OCI-LY3 (cell line): Measurements from ENCODE around the gene RAB39B.
"Not testable (repeated sequence)": the region's sequence is repeated elsewhere in the genome, so short reads cannot be mapped to it uniquely, and the experiment has no call there.

Source experiments
- H2AFZ ChIP-seq: fragments of 200-600, 300-600 bp; shearing (Covaris generic); 2 replicates; pipeline ENCODE4 v1.6.0; 2014; ENCODE audit warnings: antibody characterized with exemption, low read depth, low read length
- H3K27ac ChIP-seq: fragments of 200-600, 300-600 bp; sonication (generic); 2 replicates; pipeline ENCODE4 v1.5.1; 2014; ENCODE audit warnings: mild to moderate bottlenecking, low read length, moderate library complexity, mixed read lengths
- H3K27me3 ChIP-seq: fragments of 200-600, 300-600 bp; sonication (generic); 2 replicates; pipeline ENCODE4 v1.6.1; 2014; ENCODE audit warnings: low read depth, low read length, mixed read lengths
- H3K36me3 ChIP-seq: fragments of 200-600, 300-600 bp; sonication (generic); replicated peaks from 2 replicates; pipeline ENCODE3; 2014; ENCODE audit warnings: low read depth, low read length, mixed read lengths
- H3K4me1 ChIP-seq: fragments of 300-600, 200-600 bp; sonication (generic); 2 replicates; pipeline ENCODE4 v1.6.1; 2014; ENCODE audit warnings: low read length, mixed read lengths
- H3K4me2 ChIP-seq: fragments of 200-600, 300-600 bp; sonication (generic); 2 replicates; pipeline ENCODE4 v1.6.1; 2014; ENCODE audit warnings: low read length, mixed read lengths
- H3K4me3 ChIP-seq: fragments of 300-600, 200-600 bp; sonication (generic); 2 replicates; pipeline ENCODE4 v1.5.1; 2014; ENCODE audit warnings: antibody characterized with exemption, mild to moderate bottlenecking, low read length, moderate library complexity
- H3K79me2 ChIP-seq: fragments of 300-600, 200-600 bp; shearing (Covaris generic); 2 replicates; pipeline ENCODE4 v1.6.1; 2014; ENCODE audit warnings: mild to moderate bottlenecking, low read length, mixed read lengths
- H3K9ac ChIP-seq: fragments of 300-600, 200-600 bp; shearing (Covaris generic); 2 replicates; pipeline ENCODE4 v1.6.0; 2014; ENCODE audit warnings: mild to moderate bottlenecking, low read length, moderate library complexity
- H3K9me3 ChIP-seq: fragments of 200-600, 300-600 bp; shearing (Covaris generic); 2 replicates; pipeline ENCODE4 v1.6.1; 2014; ENCODE audit warnings: low read length, mixed read lengths; ENCODE audit not compliant: insufficient read depth
- H4K20me1 ChIP-seq: fragments of 200-600, 300-600 bp; sonication (generic); 2 replicates; pipeline ENCODE4 v1.6.1; 2016; ENCODE audit warnings: low read length, mixed read lengths; ENCODE audit not compliant: insufficient read depth
- CTCF ChIP-seq: fragments of 200-600, 300-600 bp; sonication (generic); IDR thresholded peaks from 2 replicates; pipeline ENCODE4 v1.5.1; 2014; ENCODE audit warnings: antibody characterized with exemption, low read length, low read depth
- EZH2phosphoT487 ChIP-seq: fragments of 200-600 bp; shearing (Covaris generic); IDR thresholded peaks from 2 replicates; pipeline ENCODE4 v1.6.1; 2018; ENCODE audit warnings: antibody characterized with exemption, mixed run types, low read depth

RAB39B gene

GRCh38 chrX:155270969-155271368 lies 6.7 kb upstream of the RAB39B start:
- H3K4me3 ChIP-seq = no peak overlapping the region
- TF ChIP-seq CTCF (no peak), EZH2phosphoT487 (no peak)
- H3K4me1 ChIP-seq = no peaks in the 10 kb centered on the region
- no peaks in the 10 kb centered on the region for H3K79me2 ChIP-seq
- no peaks in the 10 kb centered on the region for H3K36me3 ChIP-seq
- no peaks in the 10 kb centered on the region for H3K27me3 ChIP-seq
- H3K27ac ChIP-seq = no peak overlapping the region
- no peak overlapping the region for H3K4me2 ChIP-seq
- no peaks in the 10 kb centered on the region for H4K20me1 ChIP-seq
- H2AFZ ChIP-seq = no peak overlapping the region
- no peak overlapping the region for H3K9ac ChIP-seq
- no peaks in the 10 kb centered on the region for H3K9me3 ChIP-seq

GRCh38 chrX:155267995-155268394 lies 3.7 kb upstream of the RAB39B start:
- not testable (repeated sequence) for H3K36me3 ChIP-seq, H3K4me2 ChIP-seq, H3K4me3 ChIP-seq, H2AFZ ChIP-seq, H3K4me1 ChIP-seq, H4K20me1 ChIP-seq, H3K27me3 ChIP-seq, H3K27ac ChIP-seq, H3K9ac ChIP-seq, H3K9me3 ChIP-seq
- H3K79me2 ChIP-seq = peaks cover 10% of the 10 kb centered on the region

- no peaks in the 10 kb centered on the region for H4K20me1 ChIP-seq
- H3K36me3 ChIP-seq = no peaks in the 10 kb centered on the region
These were observed 2.1 kb upstream of the RAB39B start for GRCh38 chrX:155266439-155266838.

GRCh38 chrX:155262970-155263754 lies 1.1 kb downstream of the RAB39B start:
- TF ChIP-seq EZH2phosphoT487 (no peak), CTCF (no peak)
- H3K9ac ChIP-seq = peak overlapping the region; percentile 80
- H3K4me3 ChIP-seq = peak overlapping the region; percentile 96
- H3K27ac ChIP-seq = no peak overlapping the region
- no peaks in the 10 kb centered on the region for H3K27me3 ChIP-seq
- peaks cover 11% of the 10 kb centered on the region for H3K4me1 ChIP-seq
- no peaks in the 10 kb centered on the region for H3K36me3 ChIP-seq
- H4K20me1 ChIP-seq = no peaks in the 10 kb centered on the region
- H3K4me2 ChIP-seq = peak overlapping the region; percentile 85
- 0 out of 2 replicates have a peak overlapping the region, but pooled peaks have one; percentile 92 for H2AFZ ChIP-seq
- no peaks in the 10 kb centered on the region for H3K9me3 ChIP-seq
- H3K79me2 ChIP-seq = peaks cover 15% of the 10 kb centered on the region

More at GRCh38 chrX:155266439-155266838, 2.1 kb upstream of the RAB39B start:
- Histone ChIP-seq H2AFZ (no peak overlapping the region), H3K27me3 (no peaks in the 10 kb centered on the region), H3K4me2 (no peak overlapping the region), H3K9me3 (no peaks in the 10 kb centered on the region), H3K4me3 (no peak overlapping the region), H3K9ac (no peak overlapping the region), H3K27ac (no peak overlapping the region), H3K79me2 (peaks cover 15% of the 10 kb centered on the region), H3K4me1 (peaks cover 11% of the 10 kb centered on the region)
- TF ChIP-seq EZH2phosphoT487 (no peak), CTCF (no peak)
